ENCODE data around the gene PCSK7.

DNA sequence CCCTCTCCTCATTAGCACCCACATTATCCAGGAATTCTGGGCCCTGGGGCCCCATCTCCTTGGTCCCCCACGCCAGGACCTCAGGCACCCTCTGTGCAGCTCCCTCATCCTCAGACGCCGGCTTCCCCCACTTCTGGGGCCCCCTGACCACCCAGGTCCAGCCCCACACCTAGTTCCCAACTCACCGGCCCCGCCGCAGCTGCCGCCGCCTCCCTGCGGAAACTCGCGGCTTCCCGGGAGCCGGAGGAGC lies at the start of gene PCSK7:
- no peak for TF ChIP-seq EZH2phosphoT487 (conservative IDR thresholded peaks at IDR 0.05; ENCODE audit: low read length)
- TF ChIP-seq, protein P1, sequence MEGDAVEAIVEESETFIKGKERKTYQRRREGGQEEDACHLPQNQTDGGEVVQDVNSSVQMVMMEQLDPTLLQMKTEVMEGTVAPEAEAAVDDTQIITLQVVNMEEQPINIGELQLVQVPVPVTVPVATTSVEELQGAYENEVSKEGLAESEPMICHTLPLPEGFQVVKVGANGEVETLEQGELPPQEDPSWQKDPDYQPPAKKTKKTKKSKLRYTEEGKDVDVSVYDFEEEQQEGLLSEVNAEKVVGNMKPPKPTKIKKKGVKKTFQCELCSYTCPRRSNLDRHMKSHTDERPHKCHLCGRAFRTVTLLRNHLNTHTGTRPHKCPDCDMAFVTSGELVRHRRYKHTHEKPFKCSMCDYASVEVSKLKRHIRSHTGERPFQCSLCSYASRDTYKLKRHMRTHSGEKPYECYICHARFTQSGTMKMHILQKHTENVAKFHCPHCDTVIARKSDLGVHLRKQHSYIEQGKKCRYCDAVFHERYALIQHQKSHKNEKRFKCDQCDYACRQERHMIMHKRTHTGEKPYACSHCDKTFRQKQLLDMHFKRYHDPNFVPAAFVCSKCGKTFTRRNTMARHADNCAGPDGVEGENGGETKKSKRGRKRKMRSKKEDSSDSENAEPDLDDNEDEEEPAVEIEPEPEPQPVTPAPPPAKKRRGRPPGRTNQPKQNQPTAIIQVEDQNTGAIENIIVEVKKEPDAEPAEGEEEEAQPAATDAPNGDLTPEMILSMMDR (IDR thresholded peaks at IDR 0.05; ENCODE audit: insufficient read depth, low read length, poor library complexity, severe bottlenecking) = no peak
